Forelimb muscle (tissue), 1 donor: ENCODE measurements around the gene COX7A2L. TPM values are rescaled to one million over a fixed set of nuclear protein-coding genes. Genes with fewer than 3 reads are reported as not detected.
"Not testable (repeated sequence)": the region's sequence is repeated elsewhere in the genome, so short reads cannot be mapped to it uniquely, and the experiment has no call there.

Experiments used
- DNase-seq: peaks from one replicate; pipeline ENCODE4 v3.0.0-alpha.2; 2013; ENCODE audit warnings: low read depth
- polyA plus RNA-seq: library from polyadenylated mRNA; unstranded; fragments of 120-200 nt; gene quantifications from one replicate; pipeline ENCODE4 v1.2.1, GENCODE V29; 2013; ENCODE audit not compliant: insufficient read length

The COX7A2L gene, protein sequence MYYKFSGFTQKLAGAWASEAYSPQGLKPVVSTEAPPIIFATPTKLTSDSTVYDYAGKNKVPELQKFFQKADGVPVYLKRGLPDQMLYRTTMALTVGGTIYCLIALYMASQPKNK
- polyA plus RNA-seq, result 164 TPM

- DNase-seq, result peak; percentile 92
Measured at GRCh38 chr2:42360890-42361727, at the start of gene COX7A2L. COX7A2L (minus strand) TSS chr2:42361217; CDS start chr2:42361161, 56 bp downstream.

DNA sequence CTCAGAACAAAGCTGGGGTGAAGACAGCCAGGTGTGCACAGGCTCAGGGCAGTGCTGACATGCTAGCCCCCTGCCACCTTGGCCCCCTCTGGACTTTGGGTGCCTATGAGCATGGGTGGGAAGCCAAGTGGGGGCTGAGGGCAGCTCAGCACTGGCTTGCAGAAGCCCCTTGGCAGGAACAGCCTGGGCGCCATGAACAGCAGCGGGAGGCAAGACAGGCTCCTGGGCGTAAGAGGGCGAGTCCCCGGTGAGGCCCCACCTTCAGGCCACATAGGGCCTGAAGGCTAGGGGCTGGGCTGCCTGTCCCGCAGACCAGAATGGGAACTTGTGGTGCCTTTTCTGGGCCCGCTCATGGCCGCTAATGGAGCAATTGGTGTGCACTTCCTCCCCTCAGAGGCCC lies 47.0 kb upstream of the COX7A2L start:
- DNase-seq, result no peak

DNA sequence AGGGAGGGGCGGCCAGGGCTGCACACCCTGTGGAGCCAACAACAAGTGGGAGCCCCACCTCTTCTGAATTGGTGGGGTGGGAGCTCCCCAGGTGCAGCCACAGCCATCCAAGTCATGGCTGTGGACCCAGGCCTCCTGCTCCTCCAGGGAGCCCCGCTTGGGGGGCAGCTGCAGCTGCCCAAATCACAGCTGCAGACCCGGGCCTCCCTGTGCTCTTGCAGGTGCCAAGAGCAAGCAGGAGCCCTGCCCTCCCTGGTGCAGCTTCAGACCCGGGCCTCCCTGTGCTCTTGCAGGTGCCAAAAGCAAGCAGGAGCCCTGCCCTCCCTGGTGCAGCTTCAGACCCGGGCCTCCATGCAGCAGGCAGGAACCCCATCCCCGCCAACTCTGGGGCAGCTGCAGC lies 46.5 kb upstream of the COX7A2L start:
- DNase-seq, result no peak

DNA sequence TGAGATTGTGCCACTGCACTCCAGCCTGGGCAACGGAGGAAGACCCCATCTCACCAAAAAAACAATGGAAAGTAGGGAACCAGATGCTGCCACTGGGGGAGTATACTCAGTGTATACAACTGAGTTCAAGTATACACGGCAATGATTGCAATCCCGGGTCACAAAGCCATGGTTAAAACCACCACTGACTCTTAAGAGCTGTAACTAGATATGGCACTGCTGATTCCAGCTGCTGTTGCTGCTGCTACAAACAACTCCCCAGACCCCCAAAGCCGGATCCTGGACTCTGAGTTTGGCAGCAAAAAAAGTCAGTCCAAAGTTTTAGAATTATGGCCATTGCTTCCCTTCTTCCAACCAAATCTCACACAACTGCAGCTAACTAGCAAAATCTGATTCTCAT lies 43.7 kb upstream of the COX7A2L start:
- no peak for DNase-seq

DNA sequence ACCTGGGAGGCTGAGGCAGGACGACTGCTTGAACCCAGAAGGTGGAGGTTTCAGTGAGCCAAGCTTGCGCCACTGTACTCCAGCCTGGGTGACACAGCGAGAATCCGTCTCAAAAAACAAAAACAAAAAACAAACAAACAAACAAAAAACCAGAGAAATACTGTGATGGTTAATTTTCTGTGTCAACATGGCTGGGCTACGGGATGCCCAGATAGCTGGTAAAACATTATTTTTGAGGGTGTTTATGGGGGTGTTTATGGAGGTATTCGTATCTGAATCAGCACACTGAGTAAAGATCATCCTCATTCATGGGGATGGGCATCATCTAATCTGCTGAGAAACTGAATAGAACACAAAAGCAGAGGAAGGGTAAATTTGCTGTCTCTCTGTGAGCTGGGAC lies 40.8 kb upstream of the COX7A2L start:
- DNase-seq, result no peak

GRCh38 chr2:42398052-42398451 lies 37.0 kb upstream of the COX7A2L start:
- DNase-seq, result not testable (repeated sequence)

- DNase-seq, result not testable (repeated sequence)
Measured at GRCh38 chr2:42393320-42393719, 32.3 kb upstream of the COX7A2L start.

DNA sequence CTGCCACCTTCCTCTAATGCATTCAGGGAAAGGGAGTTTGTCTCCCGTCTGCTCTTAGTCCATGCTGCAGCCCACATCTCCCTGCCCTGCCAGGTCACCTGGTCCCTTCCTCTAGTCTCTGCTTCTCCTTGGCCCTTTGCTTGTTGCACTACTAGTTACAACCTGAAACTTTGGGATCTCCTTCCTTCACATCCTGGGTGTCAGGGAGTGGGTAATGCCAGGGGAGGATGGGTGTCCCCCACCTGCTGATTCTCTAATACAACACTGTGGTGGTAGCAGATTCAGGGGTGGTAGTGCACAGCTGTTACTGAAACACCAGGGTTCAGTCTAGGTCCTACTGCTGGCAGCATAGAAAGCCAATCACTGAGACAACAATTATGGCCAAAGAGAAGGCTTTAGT lies 31.2 kb upstream of the COX7A2L start:
- no peak for DNase-seq

DNA sequence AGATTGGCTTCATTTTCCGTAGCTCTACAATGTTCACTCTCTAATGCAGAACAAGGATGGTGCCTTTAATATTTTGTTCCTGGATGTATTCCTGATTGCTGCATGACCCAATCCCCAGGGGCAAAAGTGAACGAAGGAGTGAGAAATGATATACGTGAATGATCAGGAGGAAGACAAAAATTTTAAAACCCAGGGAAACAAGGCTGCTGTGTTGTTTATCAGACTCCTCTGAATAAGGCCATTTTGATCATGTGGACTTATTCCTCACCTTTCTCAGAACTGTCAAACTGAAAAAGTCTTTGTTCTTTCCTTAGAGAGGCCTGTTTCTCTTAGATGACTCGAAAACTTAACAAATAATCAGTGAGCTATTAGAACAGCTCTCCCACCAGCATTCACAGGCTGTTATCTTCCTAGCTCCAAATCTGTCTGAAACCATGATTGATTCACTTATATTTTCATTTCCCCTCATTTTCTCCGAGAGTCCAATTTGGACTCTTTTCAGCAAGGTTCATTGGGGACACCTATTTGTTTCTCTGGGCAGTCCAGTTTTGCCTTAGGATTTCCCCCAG lies 29.5 kb upstream of the COX7A2L start:
- DNase-seq, result no peak

GRCh38 chr2:42386682-42387081 lies 25.7 kb upstream of the COX7A2L start:
- DNase-seq, result no peak

DNA sequence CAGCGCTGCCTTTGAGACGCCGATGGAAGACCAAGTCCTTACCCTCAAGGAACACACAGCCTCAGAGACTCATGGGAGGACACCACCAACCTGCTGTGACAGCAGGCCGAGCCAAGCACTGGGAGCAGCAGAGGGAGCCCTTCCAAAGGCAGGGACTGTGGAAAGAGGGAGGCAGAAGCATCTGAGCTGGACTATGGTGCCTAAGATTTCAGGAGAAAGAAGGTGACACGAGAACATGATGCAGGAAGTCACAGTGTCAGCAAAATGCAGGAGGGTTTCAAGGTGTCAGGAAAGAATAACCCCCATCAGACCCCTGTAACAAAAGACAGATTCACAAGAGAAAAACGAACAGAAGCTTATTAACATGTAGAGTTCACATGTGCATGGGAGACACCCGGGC lies 24.2 kb upstream of the COX7A2L start:
- DNase-seq, result no peak

DNA sequence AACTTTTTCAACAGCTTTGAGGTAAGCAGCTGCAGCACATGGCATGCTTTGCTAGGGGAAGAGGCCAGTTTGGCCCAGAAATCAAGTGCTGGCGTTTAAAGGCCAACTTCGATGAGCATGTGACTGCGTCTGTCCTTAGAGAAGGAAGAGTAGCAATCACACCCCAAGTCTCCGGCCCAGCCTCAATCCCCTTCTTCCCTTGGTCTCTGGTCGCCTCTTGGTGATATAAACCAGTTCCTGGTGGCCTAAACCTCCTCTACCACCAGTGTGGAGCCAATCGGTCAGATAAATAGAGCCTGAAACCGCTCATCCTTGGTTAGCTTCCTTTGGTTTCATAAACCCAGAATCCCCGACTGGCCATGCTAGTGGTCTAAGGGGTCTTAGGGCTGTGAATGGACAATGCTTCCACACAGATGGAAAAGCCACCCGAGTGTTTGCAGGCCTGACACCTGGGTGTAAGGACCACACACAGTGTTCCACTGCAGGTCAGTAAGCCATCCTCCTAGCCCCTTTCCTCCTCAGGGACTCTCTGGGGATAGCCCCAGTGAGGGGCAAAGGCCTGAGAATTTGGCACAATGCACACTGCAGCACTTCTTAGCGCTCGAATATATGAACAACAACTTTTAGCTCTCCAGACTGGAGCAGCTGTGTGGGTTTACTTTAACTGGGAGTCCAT lies 23.0 kb upstream of the COX7A2L start:
- no peak for DNase-seq

GRCh38 chr2:42382144-42382543 lies 21.1 kb upstream of the COX7A2L start:
- no peak for DNase-seq

DNA sequence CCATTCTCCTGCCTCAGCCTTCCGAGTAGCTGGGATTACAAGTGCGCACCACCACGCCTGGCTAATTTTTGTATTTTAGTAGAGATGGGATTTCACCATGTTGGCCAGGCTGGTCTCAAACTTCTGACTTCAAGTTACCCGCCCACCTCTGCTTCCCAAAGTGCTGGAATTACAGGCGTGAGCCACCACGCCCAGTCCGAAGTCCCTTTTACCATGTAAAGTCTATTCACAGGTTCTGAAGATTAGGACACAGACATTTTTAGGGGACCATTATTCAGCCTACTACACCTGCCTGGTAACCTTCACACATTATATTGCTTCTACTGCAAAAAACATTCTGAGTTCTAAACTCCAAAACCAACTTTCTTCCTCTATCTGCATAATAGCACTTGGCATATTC lies 19.0 kb upstream of the COX7A2L start:
- DNase-seq, result not testable (repeated sequence)

DNA sequence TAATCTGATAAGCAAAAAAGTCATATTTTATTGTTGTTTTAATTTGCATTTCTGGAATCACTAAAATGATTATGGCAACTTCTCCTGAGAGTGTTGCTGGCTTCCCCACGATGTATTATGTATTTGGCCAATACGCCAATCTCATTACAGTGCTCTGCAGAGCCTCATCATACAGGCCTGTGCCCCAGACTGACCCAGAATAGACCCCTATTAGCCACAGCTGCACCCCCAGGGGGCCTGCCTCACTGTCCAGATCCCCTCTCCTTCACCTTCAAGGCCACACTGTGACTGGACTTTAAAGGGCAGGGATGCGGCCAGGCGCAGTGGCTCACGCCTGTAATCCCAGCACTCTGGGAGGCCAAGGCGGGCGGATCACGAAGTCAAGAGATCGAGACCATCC lies 17.4 kb upstream of the COX7A2L start:
- no peak for DNase-seq

DNA sequence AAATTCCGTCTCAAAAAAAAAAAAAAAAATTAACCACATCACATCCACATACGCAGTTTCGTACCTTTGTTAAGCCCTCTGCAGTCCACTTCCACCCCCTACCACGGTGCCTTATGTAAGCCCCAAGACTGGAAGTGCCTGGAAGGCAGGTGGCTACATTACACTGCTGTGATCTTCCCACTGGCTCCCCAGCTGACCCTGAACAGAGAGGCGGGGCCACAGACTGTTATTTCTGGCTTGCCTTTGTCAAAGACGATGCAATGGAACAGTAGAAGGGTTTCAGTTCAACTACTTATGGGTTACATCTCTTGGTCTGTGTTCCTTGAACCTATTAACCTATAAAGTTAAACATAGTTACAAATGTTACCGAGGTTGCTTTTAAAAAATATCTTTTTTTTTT lies 15.7 kb upstream of the COX7A2L start:
- DNase-seq, result no peak

- no peak for DNase-seq
Measured at GRCh38 chr2:42372474-42373200, 11.6 kb upstream of the COX7A2L start.

GRCh38 chr2:42371611-42372473 lies 10.8 kb upstream of the COX7A2L start:
- no peak for DNase-seq

GRCh38 chr2:42369532-42370229 lies 8.7 kb upstream of the COX7A2L start:
- no peak for DNase-seq

GRCh38 chr2:42368817-42369531 lies 8.0 kb upstream of the COX7A2L start:
- DNase-seq, result no peak
